HFFc6 (cell line): ENCODE data around the gene PKP3. TPM values are rescaled to one million over a fixed set of nuclear protein-coding genes. Genes with fewer than 3 reads are reported as not detected.

Source experiments
- DNase-seq: peaks from one replicate; pipeline ENCODE4 v3.0.0-alpha.2; 2018
- H3K27ac Mint-ChIP-seq: 2 replicates; pipeline ENCODE4 v1.8.0; 2020; ENCODE audit warnings: mild to moderate bottlenecking, mixed read lengths
- H3K27me3 Mint-ChIP-seq: 2 replicates; pipeline ENCODE4 v1.8.0; 2021; ENCODE audit warnings: mild to moderate bottlenecking, moderate library complexity, mixed read lengths; ENCODE audit not compliant: insufficient read depth
- H3K36me3 Mint-ChIP-seq: 2 replicates; pipeline ENCODE4 v1.8.0; 2021; ENCODE audit warnings: low read depth, mixed read lengths
- H3K4me1 Mint-ChIP-seq: 2 replicates; pipeline ENCODE4 v1.8.0; 2020; ENCODE audit warnings: low read depth, mixed read lengths
- H3K4me3 Mint-ChIP-seq: 2 replicates; pipeline ENCODE4 v1.8.0; 2020; ENCODE audit warnings: mild to moderate bottlenecking, moderate library complexity, mixed read lengths
- H3K9me3 Mint-ChIP-seq: 2 replicates; pipeline ENCODE4 v1.8.0; 2020; ENCODE audit warnings: mild to moderate bottlenecking, mixed read lengths
- total RNA-seq, 6 experiments: library from RNA; stranded (reverse); fragmentation: NEBNext Ultra II Directional; extraction: Animal tissue kit (Norgen Biotek cat#: 25700); gene quantifications; 2 replicates in 1 of 6; 3 replicates in 5 of 6; pipeline ENCODE4 v1.2.3, GENCODE V29; 2021
- TF ChIP-seq, protein P1 (sequence below): fragments of 200-600 bp; sonication (generic); IDR thresholded peaks from 2 replicates; pipeline ENCODE4 v1.5.0; 2021; ENCODE audit warnings: antibody characterized with exemption, mild to moderate bottlenecking

The PKP3 gene
- total RNA-seq, 6 experiments from 2014 or later = 2.5 to 3.3 (median 2.9) TPM

DNA sequence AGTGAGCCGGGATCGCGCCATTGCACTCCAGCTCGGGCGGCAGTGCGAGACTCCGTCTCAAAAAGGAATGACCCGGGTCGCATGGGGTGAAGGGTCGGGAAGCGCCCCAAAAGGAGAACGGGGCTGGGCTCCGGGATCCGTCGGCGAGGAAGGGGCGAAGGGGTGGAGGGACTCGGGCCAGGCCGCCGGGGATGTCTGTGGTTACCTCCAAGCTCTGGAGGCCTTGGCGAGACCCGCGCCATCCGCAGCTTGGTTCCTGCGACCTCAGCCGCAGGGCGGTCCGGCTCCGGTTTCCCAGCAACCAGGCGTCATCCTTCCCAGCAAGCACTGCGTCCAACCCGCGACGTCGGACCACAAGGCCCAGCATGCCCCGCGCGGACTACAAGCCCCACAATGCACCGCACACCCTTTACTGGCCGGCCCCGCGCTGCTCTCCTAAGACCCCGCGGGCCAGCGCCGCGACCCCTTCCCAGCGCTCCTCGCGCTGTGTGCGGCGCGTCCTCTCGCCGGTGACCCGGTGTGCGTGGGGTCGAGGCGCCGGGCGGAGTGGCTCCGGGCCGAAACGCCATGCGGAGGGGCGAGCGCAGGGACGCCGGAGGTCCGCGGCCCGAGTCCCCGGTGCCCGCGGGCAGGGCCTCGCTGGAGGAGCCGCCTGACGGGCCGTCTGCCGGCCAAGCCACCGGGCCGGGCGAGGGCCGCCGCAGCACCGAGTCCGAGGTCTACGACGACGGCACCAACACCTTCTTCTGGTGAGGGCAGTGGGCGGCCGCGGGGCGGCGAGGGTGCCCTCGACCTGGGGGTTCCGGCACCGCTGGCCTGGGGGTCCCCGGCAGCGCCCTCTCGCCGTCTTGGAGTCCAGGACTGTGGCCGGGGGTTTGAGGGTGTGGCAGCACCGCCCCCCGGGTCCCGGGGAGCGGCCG, 56.1 kb downstream of the PKP3 start, which contains the start of gene PTDSS2:
TSS of gene PTDSS2 (plus strand) at position 391 of the 920 bp plus-strand sequence. CDS start at position 568, 177 bp downstream.
- no peaks in the 10 kb centered on the region; the same call in 1 of the 2 replicates for H3K27me3 Mint-ChIP-seq
- TF ChIP-seq, protein P1, sequence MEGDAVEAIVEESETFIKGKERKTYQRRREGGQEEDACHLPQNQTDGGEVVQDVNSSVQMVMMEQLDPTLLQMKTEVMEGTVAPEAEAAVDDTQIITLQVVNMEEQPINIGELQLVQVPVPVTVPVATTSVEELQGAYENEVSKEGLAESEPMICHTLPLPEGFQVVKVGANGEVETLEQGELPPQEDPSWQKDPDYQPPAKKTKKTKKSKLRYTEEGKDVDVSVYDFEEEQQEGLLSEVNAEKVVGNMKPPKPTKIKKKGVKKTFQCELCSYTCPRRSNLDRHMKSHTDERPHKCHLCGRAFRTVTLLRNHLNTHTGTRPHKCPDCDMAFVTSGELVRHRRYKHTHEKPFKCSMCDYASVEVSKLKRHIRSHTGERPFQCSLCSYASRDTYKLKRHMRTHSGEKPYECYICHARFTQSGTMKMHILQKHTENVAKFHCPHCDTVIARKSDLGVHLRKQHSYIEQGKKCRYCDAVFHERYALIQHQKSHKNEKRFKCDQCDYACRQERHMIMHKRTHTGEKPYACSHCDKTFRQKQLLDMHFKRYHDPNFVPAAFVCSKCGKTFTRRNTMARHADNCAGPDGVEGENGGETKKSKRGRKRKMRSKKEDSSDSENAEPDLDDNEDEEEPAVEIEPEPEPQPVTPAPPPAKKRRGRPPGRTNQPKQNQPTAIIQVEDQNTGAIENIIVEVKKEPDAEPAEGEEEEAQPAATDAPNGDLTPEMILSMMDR = no peak
- H3K36me3 Mint-ChIP-seq = peaks cover 9% of the 10 kb centered on the region; the same call in 1 of the 2 replicates
- peaks cover 13% of the 10 kb centered on the region for H3K4me1 Mint-ChIP-seq
- H3K27ac Mint-ChIP-seq = peak within 1 kb of the TSS; percentile 81
- DNase-seq = peak; percentile 93
- H3K4me3 Mint-ChIP-seq = peak within 1 kb of the TSS; percentile 90
- no peaks in the 10 kb centered on the region for H3K9me3 Mint-ChIP-seq

DNA sequence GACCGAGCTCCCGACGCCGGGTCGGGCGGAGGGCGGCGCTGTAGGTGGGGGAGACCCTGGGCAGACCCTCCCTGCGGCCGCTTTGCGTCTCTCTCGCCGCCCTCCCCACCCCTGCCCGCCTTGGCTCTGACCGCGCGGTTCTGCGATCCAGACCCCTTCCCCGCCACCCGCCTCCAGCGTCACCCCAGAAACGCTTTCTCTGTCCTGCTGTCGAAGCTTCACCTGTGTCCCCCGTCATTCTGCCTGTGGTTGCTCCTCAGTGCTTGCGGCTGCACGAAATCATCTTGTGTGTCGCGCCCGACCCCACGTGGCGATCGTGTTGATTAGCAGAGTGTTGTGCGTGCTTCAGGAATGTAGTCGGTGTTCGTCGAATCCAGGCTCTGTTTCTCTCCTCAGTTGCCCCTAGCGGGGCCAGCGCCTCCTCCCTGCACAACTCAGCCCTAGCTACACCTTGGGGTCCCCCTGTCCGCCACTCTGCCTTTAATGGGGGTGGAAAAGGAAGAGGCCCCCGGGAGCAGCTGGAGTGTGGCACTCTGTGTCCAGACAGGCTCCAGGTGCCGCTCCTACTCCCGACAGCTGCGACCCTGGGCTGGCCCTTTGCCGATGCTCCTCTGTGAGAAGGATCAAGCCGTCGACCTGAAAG, 56.9 kb downstream of the PKP3 start:
- H3K4me3 Mint-ChIP-seq = peak overlapping the region; percentile 90
- no peaks in the 10 kb centered on the region; the same call in 1 of the 2 replicates for H3K27me3 Mint-ChIP-seq
- peaks cover 13% of the 10 kb centered on the region for H3K4me1 Mint-ChIP-seq
- H3K27ac Mint-ChIP-seq = peak overlapping the region; percentile 70
- peaks cover 9% of the 10 kb centered on the region; the same call in 1 of the 2 replicates for H3K36me3 Mint-ChIP-seq
- TF ChIP-seq, protein P1 = peak; percentile 46
- no peaks in the 10 kb centered on the region for H3K9me3 Mint-ChIP-seq
- peak; percentile 43 for DNase-seq

DNA sequence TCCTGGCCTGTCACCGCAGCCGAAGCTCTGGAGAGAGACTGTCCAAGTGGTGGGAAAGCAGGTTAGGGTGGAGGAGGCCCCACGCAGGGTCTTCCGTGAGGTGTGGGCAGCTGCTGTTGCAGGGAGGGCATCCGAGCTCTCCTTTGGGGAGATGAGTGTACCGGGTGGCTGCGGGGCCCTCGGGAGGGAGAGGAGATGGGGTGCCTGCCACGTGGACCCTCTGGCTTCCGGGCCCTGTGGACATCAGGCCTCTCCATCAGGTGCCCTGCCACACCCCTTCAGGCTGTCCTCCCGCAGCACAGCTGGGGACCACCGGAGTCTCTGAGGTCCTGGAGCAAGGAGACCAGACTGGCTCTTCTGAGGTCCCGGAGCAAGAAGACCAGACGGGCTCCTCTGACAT, 57.7 kb downstream of the PKP3 start:
- H3K27ac Mint-ChIP-seq = no peak overlapping the region
- H3K9me3 Mint-ChIP-seq = no peaks in the 10 kb centered on the region
- no peak for DNase-seq
- peaks cover 9% of the 10 kb centered on the region; the same call in 1 of the 2 replicates for H3K36me3 Mint-ChIP-seq
- peak overlapping the region; percentile 90 for H3K4me3 Mint-ChIP-seq
- H3K4me1 Mint-ChIP-seq = peaks cover 13% of the 10 kb centered on the region
- H3K27me3 Mint-ChIP-seq = no peaks in the 10 kb centered on the region; the same call in 1 of the 2 replicates
- TF ChIP-seq, protein P1 = no peak

DNA sequence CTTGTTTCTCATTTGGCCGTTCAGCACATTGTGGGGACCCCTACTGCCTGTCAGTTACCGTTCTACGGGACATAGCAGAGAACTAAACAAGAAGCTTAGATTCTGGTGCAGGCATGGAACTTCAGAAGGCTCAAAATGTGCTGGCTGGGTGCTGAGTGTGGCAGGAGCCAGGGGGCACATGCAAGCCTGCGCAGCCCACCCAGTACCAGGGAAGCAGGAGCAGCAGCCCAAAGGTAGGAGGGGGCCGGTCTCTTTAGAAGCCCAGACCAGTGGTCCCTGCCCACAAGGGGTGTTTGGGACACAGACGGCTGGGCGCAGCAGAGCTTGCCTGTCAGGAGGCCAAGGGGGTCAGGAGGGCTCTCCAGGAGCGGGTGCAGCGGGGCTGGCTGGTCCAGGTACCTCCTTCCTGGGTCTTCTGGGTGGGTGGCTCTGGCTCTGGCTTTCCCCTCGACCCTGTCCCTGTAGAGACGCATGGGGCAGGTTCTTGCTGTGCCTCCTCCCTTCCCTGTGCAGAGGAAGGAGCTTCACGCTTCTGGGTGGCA, 58.3 kb downstream of the PKP3 start:
- H3K27ac Mint-ChIP-seq = no peak overlapping the region
- no peaks in the 10 kb centered on the region; the same call in 1 of the 2 replicates for H3K27me3 Mint-ChIP-seq
- peaks cover 15% of the 10 kb centered on the region for H3K36me3 Mint-ChIP-seq
- H3K4me3 Mint-ChIP-seq = no peak overlapping the region
- peaks cover 13% of the 10 kb centered on the region for H3K4me1 Mint-ChIP-seq
- TF ChIP-seq, protein P1 = no peak
- no peaks in the 10 kb centered on the region for H3K9me3 Mint-ChIP-seq
- no peak for DNase-seq

DNA sequence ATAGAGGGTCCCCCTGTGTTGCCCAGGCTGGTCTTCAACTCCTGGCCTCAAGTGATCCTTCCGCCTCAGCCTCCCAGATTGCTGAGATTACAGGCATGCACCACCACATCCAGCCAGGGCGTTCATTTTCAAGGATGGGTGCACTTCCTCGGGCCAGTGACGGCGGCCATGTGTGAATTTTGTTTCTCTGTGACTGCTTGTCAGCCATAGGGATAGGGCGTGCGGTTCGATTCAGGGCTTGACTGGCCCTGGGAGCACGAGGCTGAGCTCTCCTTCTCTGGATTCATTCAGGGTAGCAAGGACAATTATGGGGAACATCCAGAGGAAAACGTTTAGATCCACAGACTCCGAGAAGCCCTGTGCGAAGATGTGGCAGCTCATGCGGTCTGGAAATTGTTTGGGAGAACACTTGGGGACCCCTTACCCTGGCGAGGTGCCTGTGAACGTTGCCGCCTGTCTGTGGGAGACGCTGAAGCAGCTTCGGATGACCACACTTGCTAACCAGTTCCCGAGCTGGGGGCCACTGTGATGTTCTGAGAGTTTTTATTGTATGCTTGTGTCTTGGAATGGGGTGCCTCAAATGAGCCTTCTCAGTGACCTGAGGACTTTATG, 59.0 kb downstream of the PKP3 start:
- Mint-ChIP-seq H3K4me1 (peaks cover 13% of the 10 kb centered on the region), H3K36me3 (peaks cover 19% of the 10 kb centered on the region), H3K27ac (no peak overlapping the region), H3K4me3 (no peak overlapping the region), H3K27me3 (no peaks in the 10 kb centered on the region; the same call in 1 of the 2 replicates), H3K9me3 (no peaks in the 10 kb centered on the region)
- TF ChIP-seq, protein P1 = no peak
- DNase-seq = no peak
